ENCODE measurements around the gene DDA1. TPM values are rescaled to one million over a fixed set of nuclear protein-coding genes. Genes with fewer than 3 reads are reported as not detected.

The DDA1 gene
- total and polyA plus RNA-seq, 10 of the 15 experiments (the other 5 are each of a cell fraction or from before 2014, with no cell fraction given): 0.76 to 71.0 (median 39.4) TPM

DNA sequence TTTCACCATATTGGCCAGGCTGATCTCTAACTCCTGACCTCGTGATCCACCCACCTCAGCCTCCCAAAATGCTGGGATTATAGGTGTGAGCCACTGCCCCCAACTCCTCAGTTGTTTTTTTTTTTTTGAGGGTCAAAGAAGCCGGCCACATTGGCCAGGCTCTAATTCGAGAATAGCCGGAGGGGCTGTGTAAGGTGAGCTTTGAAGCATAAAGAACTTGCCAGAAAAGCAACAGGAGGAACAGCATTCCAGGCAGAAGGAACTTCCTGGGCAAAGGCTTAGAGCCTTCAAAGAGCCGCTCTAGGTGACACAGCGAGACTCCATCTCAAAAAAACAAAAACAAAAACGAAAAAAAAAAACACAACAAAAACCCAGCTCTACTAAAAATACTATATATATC, 43.3 kb upstream of the DDA1 start (continued):
- TF ChIP-seq NR2C2 (IDR thresholded peaks at IDR 0.05; ENCODE audit: borderline replicate concordance, control insufficient read depth, insufficient read length, low read depth): no peak
- TF ChIP-seq HDAC2 (IDR thresholded peaks at IDR 0.05): no peak
- no peak for TF ChIP-seq RFX5 (IDR thresholded peaks at IDR 0.05; ENCODE audit: low read depth, low read length)
- TF ChIP-seq EGR1 (IDR thresholded peaks at IDR 0.05; ENCODE audit: borderline replicate concordance in 1 of 2, low read depth in 2 of 2, low read length in 2 of 2): no peak
- no peak for TF ChIP-seq SREBF1 (IDR thresholded peaks at IDR 0.05; ENCODE audit: low read length)

DNA sequence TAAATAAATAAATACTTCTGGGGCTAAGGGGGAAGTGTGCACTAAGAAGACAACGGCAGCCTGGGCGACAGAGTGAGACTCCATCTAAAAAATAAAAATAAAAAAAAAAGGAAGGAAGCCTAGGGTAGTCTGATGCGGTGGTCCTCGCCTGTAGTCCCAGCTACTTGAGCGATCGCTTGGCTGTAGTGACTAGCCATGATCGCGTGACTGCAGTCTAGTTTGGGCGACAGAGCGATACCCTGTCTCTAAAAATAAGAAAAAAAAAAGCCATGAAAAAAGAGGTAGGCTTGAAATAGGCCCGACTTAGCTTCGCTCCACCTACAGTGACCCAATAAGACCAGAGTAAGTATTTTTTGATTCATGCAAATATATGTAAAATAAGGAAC, 42.8 kb upstream of the DDA1 start:
- peak overlapping the region; percentile 75 for H3K4me2 ChIP-seq (ENCODE audit: control insufficient read depth, insufficient read depth)
- ChIA-PET CTCF (interaction anchor here (0.5 to 10.5 kb wide), 19 partner anchors 8 to 1676 kb away, joined by 3 to 120 read pairs (median 3); partner anchors contain the start of genes ABHD8, ANKLE1, HAUS8 and MRPL34), POLR2A (interaction anchor here (0.5 to 2.1 kb wide), 19 partner anchors 12 to 1861 kb away, joined by 3 to 16 read pairs (median 4); partner anchors contain the start of genes ABHD8, ANKLE1, ANO8 and DDA1), RAD21 (ENCODE audit: unreplicated experiment) (interaction anchor here (0.7 to 1.8 kb wide), 22 partner anchors 11 to 551 kb away, joined by 3 to 22 read pairs (median 4); partner anchors contain the start of genes ABHD8, ANKLE1, DDA1 and OCEL1), SMC1A (ENCODE audit: uncharacterized antibody, unreplicated experiment) (interaction anchor here (0.6 to 5.0 kb wide), 13 partner anchors 15 to 671 kb away, joined by 3 to 43 read pairs (median 3); partner anchors contain the start of genes ABHD8, ANKLE1 and USE1)
- peaks cover 13% of the 10 kb centered on the region for H3K79me2 ChIP-seq (ENCODE audit: control insufficient read depth, insufficient read depth, low read length)
- no peaks in the 10 kb centered on the region for H3K9me3 ChIP-seq (replicated peaks; ENCODE audit: control insufficient read depth, insufficient read depth, low read length)
- H3K36me3 ChIP-seq (ENCODE audit: control insufficient read depth in 2 of 2, insufficient read depth in 2 of 2, low read length in 1 of 2): peaks cover 3 to 5% of the 10 kb centered on the region in 2 experiments; a peak in 3 of 4 replicates
- in situ Hi-C loops (cut with MboI) (no loop called here), intact Hi-C loops (cut with micrococcal nuclease; ENCODE audit: unreplicated experiment) (loop anchor here (2.0 to 10.0 kb wide), 2 partner anchors 16 to 492 kb away; no protein-coding TSS in a partner anchor)
- ATAC-seq: no peak
- H3K27ac ChIP-seq (ENCODE audit: control insufficient read depth, insufficient read depth): peak overlapping the region; percentile 81
- H4K20me1 ChIP-seq (ENCODE audit: control insufficient read depth, insufficient read depth): no peaks in the 10 kb centered on the region
- WGBS (ENCODE audit: insufficient coverage, insufficient replicate concordance, low lambda C conversion rate, missing lambda C conversion rate): under 1% methylated on average over 12 of the region's 12 CpGs
- H3K27me3 ChIP-seq (replicated peaks in 1 of 2; ENCODE audit: control insufficient read depth in 2 of 2, insufficient read depth in 2 of 2, low read length in 1 of 2): no peaks in the 10 kb centered on the region
- FAIRE-seq: no peak
- peak overlapping the region; percentile 66 for H3K9ac ChIP-seq (ENCODE audit: control insufficient read depth, insufficient read depth, low read length)
- DNase-seq (ENCODE audit: low read depth, low spot score): no peak
- TSS peak; percentile 88 for BruUV-seq (replicated peaks)
- H2AFZ ChIP-seq (ENCODE audit: control insufficient read depth, low read depth, low read length): peak overlapping the region; percentile 89
- H3K4me3 ChIP-seq: no peak overlapping the region
- H3K4me1 ChIP-seq (ENCODE audit: control insufficient read depth, insufficient read depth, low read length): peaks cover 11% of the 10 kb centered on the region
- TF ChIP-seq CREB1 (IDR thresholded peaks at IDR 0.05; ENCODE audit: low read depth) (no peak), ATF3 (IDR thresholded peaks at IDR 0.05; ENCODE audit: borderline replicate concordance, extremely low read depth, low read depth, low read length) (no peak), EED (IDR thresholded peaks at IDR 0.05; ENCODE audit: low read depth) (0 out of 2 replicates have a peak, but pooled peaks have one; percentile 12), IKZF2 (IDR thresholded peaks at IDR 0.05) (no peak), POLR2AphosphoS5 (IDR thresholded peaks at IDR 0.05; ENCODE audit: low read length) (0 out of 2 replicates have a peak, but pooled peaks have one; percentile 29), ATF2 (IDR thresholded peaks at IDR 0.05; ENCODE audit: low read length) (0 out of 2 replicates have a peak, but pooled peaks have one; percentile 28)
- TF ChIP-seq, protein P1, sequence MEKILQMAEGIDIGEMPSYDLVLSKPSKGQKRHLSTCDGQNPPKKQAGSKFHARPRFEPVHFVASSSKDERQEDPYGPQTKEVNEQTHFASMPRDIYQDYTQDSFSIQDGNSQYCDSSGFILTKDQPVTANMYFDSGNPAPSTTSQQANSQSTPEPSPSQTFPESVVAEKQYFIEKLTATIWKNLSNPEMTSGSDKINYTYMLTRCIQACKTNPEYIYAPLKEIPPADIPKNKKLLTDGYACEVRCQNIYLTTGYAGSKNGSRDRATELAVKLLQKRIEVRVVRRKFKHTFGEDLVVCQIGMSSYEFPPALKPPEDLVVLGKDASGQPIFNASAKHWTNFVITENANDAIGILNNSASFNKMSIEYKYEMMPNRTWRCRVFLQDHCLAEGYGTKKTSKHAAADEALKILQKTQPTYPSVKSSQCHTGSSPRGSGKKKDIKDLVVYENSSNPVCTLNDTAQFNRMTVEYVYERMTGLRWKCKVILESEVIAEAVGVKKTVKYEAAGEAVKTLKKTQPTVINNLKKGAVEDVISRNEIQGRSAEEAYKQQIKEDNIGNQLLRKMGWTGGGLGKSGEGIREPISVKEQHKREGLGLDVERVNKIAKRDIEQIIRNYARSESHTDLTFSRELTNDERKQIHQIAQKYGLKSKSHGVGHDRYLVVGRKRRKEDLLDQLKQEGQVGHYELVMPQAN (conservative IDR thresholded peaks at IDR 0.05): no peak
- TF ChIP-seq, protein P2, sequence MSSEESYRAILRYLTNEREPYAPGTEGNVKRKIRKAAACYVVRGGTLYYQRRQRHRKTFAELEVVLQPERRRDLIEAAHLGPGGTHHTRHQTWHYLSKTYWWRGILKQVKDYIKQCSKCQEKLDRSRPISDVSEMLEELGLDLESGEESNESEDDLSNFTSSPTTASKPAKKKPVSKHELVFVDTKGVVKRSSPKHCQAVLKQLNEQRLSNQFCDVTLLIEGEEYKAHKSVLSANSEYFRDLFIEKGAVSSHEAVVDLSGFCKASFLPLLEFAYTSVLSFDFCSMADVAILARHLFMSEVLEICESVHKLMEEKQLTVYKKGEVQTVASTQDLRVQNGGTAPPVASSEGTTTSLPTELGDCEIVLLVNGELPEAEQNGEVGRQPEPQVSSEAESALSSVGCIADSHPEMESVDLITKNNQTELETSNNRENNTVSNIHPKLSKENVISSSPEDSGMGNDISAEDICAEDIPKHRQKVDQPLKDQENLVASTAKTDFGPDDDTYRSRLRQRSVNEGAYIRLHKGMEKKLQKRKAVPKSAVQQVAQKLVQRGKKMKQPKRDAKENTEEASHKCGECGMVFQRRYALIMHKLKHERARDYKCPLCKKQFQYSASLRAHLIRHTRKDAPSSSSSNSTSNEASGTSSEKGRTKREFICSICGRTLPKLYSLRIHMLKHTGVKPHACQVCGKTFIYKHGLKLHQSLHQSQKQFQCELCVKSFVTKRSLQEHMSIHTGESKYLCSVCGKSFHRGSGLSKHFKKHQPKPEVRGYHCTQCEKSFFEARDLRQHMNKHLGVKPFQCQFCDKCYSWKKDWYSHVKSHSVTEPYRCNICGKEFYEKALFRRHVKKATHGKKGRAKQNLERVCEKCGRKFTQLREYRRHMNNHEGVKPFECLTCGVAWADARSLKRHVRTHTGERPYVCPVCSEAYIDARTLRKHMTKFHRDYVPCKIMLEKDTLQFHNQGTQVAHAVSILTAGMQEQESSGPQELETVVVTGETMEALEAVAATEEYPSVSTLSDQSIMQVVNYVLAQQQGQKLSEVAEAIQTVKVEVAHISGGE (CRISPR knock-in tag; IDR thresholded peaks at IDR 0.05): no peak

All from GM12878 (cell line).